Brain microvascular endothelial cell (primary cell): ENCODE results near the gene TRPT1.

Experiments used
- DNase-seq: peaks from one replicate; pipeline ENCODE4 v3.0.0-alpha.2; 2020
- H3K27ac ChIP-seq: fragments of 250-450 bp; sonication (Bioruptor Pico); 2 replicates; pipeline ENCODE4 v1.5.1; 2020; ENCODE audit warnings: mild to moderate bottlenecking, moderate library complexity
- H3K27me3 ChIP-seq: fragments of 250-450 bp; sonication (Bioruptor Pico); replicated peaks from 2 replicates; pipeline ENCODE4 v1.5.1; 2020; ENCODE audit warnings: mild to moderate bottlenecking
- H3K36me3 ChIP-seq: fragments of 250-450 bp; sonication (Bioruptor Pico); replicated peaks from 2 replicates; pipeline ENCODE4 v1.5.1; 2020; ENCODE audit warnings: mild to moderate bottlenecking
- H3K4me3 ChIP-seq: 2 replicates; pipeline ENCODE4 v1.5.1; 2011; ENCODE audit warnings: low read depth, mild to moderate bottlenecking, control low read depth, low read length, moderate library complexity
- CTCF ChIP-seq: IDR thresholded peaks from 2 replicates; pipeline ENCODE4 v1.5.1; 2011; ENCODE audit warnings: low read depth, mild to moderate bottlenecking, moderate library complexity, low read length, control low read depth, inconsistent platforms; ENCODE audit errors: missing control alignments
- in situ Hi-C: cut with HindIII; loops from 2 replicates; pipeline ENCODE4 v1.10.0; 2017; ENCODE audit warnings: low sequenced_read_pairs, low pct_ligation_motif_present

Gene TRPT1

DNA sequence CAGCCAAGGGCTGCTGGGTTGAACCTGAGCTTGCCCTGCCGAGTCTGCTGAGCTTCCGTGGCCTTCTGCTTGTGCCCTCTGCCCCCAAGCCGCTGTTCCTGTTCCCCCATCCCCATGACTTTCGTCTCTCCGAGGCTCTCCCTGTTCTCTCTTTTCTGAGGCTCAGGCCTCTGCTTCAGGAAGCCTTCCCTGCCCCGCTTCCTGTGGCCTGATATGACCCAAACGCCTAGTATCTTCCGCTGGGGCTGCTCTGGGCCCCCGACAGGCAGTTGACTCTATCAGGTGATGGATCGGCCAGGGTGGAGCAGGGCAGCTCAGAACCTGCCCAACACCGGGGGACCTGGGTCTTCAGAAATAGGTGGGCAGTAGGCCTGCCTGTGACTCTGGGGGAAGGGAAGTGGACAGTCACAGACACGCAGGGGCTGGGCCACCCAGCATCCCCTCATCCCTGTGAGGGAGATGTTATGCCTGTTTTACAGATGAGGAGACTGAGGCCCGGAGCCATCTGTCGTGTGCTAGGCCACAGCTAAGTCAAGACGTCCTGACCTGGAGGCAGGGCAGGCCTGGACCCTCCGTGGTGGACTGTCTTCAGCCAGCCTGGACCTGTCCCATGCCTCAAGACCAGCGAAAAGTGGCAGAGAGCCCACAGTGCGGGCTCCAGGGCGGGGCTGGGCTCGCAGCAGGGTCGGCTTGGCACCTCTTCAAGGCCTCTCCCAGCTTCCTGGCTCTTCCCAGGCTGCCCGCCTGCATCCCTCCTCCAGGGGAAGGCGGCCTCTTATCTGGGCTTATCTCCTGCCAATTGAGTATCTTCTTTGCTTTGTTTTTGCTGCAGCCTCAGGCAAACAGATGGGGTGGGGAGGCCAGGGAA lies 42.3 kb upstream of the TRPT1 start:
- in situ Hi-C loops: no loop called here

GRCh38 chr11:64267207-64267945 lies 41.4 kb upstream of the TRPT1 start:
- Histone ChIP-seq H3K27ac (no peak overlapping the region), H3K36me3 (peaks cover 46% of the 10 kb centered on the region), H3K4me3 (no peak overlapping the region), H3K27me3 (no peaks in the 10 kb centered on the region)
- in situ Hi-C loops: no loop called here
- TF ChIP-seq CTCF: no peak
- DNase-seq: no peak

More for the DNA sequence above, 42.3 kb upstream of the TRPT1 start:
- no peak for TF ChIP-seq CTCF
- Histone ChIP-seq H3K4me3 (peak overlapping the region; percentile 75), H3K27ac (peak overlapping the region; percentile 66), H3K36me3 (peaks cover 40% of the 10 kb centered on the region), H3K27me3 (no peaks in the 10 kb centered on the region)
- DNase-seq: peak; percentile 35

DNA sequence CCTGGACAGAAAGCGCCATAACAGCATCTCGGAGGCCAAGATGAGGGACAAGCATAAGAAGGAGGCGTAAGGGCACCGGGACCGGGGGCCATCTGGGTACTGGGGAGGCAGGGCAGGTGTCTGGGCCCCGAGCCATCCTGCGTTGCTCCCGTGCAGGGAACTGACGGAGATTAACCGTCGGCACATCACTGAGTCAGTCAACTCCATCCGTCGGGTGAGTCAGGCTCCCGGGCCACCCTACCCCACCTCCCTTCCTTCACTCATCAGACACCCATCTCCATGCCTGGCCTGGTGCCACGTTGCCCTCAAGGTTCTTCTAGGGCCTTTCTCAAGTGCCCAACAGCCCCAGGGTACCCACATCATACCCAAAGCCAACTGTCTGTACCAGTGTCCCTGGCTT lies 40.4 kb upstream of the TRPT1 start:
- peak; percentile 45 for DNase-seq

GRCh38 chr11:64265176-64266160 lies 39.5 kb upstream of the TRPT1 start:
- Histone ChIP-seq H3K4me3 (no peak overlapping the region), H3K36me3 (peaks cover 59% of the 10 kb centered on the region), H3K27me3 (no peaks in the 10 kb centered on the region), H3K27ac (no peak overlapping the region)
- no peak for DNase-seq
- in situ Hi-C loops: no loop called here
- no peak for TF ChIP-seq CTCF

More for the DNA sequence above, 40.4 kb upstream of the TRPT1 start:
- TF ChIP-seq CTCF: no peak
- Histone ChIP-seq H3K4me3 (no peak overlapping the region), H3K27me3 (no peaks in the 10 kb centered on the region), H3K36me3 (peaks cover 55% of the 10 kb centered on the region), H3K27ac (no peak overlapping the region)
- in situ Hi-C loops: no loop called here

DNA sequence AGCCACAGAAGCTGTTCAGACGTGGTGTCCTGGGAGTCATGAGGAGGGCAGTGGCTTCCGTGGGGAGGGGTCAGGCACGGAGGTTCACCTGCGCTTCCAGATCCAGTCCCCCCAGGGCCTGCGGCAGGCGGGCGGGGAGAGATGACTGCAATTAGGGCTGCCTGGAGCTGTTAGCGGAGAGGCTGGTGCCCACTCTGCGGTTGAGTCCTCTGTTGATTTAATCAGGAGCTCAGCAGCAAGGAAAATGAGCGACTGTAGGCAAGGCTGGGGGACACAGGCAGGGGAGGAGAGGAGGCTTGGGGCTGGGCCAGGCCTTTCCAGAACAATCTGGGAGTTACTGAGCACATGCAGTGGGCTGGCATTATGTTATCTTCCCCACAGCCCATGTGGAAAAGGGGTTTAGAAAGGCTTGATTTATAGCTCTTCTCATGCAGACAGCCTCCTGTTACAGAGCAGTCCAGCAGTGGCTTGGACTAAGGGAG lies 38.4 kb upstream of the TRPT1 start:
- TF ChIP-seq CTCF: no peak
- in situ Hi-C loops: no loop called here
- H3K36me3 ChIP-seq: peaks cover 68% of the 10 kb centered on the region
- no peak for DNase-seq
- no peaks in the 10 kb centered on the region for H3K27me3 ChIP-seq
- no peak overlapping the region for H3K4me3 ChIP-seq
- no peak overlapping the region for H3K27ac ChIP-seq
